Left ventricle myocardium inferior (tissue), 1 donor: ENCODE results near the gene NRXN3. TPM values are rescaled to one million over a fixed set of nuclear protein-coding genes. Genes with fewer than 3 reads are reported as not detected.

Source experiments
- DNase-seq: peaks from one replicate; pipeline ENCODE4 v3.0.0-alpha.2; 2020
- H3K27ac ChIP-seq: fragments of 200-600 bp; replicated peaks from 2 replicates; pipeline ENCODE4 v1.8.0; 2021
- H3K27me3 ChIP-seq: fragments of 200-600 bp; 2 replicates; pipeline ENCODE4 v1.8.0; 2021; ENCODE audit warnings: low read depth
- H3K36me3 ChIP-seq: fragments of 200-600 bp; 2 replicates; pipeline ENCODE4 v1.8.0; 2021
- H3K4me1 ChIP-seq: fragments of 200-600 bp; 2 replicates; pipeline ENCODE4 v1.8.0; 2021
- H3K4me3 ChIP-seq: fragments of 200-600 bp; 2 replicates; pipeline ENCODE4 v1.8.0; 2021; ENCODE audit warnings: mild to moderate bottlenecking, moderate library complexity
- H3K9me3 ChIP-seq: fragments of 200-600 bp; replicated peaks from 2 replicates; pipeline ENCODE4 v1.8.0; 2021
- intact Hi-C: fragments of 100-400 bp; cut with micrococcal nuclease; formaldehyde crosslinking; loops from one replicate; pipeline ENCODE4 v1.11.0; 2022
- total RNA-seq: library from RNA; stranded (reverse); fragmentation: NEBNext Ultra II Directional; extraction: Animal tissue kit (Norgen Biotek cat#: 25700); gene quantifications from one replicate; pipeline ENCODE4 v1.2.1, GENCODE V29; 2021
- TF ChIP-seq, protein P1 (sequence below): fragments of 200-600 bp; IDR thresholded peaks from 2 replicates; pipeline ENCODE4 v1.8.0; 2021; ENCODE audit warnings: antibody characterized with exemption, mild to moderate bottlenecking, borderline replicate concordance
- donor health status: DM: no; HTN: yes; CAD: no; lungs with severe emphysema.

Gene NRXN3
- total RNA-seq, 1 donor from 2014 or later: 1.2 TPM

DNA sequence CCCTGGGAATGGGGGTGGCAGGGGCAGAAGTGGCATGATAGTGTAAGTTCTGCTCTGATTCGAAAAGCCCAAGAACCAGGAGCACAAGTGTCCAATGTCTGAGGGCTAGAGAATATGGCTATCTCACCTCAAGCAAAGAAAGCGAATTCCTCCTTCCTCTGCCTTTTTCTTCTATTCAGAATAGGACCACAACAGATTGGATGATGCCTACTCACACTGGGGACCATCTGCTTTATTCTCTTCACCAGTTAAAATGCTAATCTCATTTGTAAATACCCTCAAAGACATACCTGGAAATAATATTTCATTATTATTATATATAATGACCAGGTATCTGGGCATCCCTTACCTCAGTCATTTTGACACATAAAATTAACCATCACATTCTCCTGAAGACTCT, 808.7 kb downstream of the NRXN3 start:
- TF ChIP-seq, protein P1, sequence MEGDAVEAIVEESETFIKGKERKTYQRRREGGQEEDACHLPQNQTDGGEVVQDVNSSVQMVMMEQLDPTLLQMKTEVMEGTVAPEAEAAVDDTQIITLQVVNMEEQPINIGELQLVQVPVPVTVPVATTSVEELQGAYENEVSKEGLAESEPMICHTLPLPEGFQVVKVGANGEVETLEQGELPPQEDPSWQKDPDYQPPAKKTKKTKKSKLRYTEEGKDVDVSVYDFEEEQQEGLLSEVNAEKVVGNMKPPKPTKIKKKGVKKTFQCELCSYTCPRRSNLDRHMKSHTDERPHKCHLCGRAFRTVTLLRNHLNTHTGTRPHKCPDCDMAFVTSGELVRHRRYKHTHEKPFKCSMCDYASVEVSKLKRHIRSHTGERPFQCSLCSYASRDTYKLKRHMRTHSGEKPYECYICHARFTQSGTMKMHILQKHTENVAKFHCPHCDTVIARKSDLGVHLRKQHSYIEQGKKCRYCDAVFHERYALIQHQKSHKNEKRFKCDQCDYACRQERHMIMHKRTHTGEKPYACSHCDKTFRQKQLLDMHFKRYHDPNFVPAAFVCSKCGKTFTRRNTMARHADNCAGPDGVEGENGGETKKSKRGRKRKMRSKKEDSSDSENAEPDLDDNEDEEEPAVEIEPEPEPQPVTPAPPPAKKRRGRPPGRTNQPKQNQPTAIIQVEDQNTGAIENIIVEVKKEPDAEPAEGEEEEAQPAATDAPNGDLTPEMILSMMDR: no peak
- H3K4me1 ChIP-seq: no peaks in the 10 kb centered on the region
- no peak for DNase-seq
- no peak overlapping the region for H3K4me3 ChIP-seq
- intact Hi-C loops: no loop called here
- no peak overlapping the region for H3K27ac ChIP-seq
- H3K27me3 ChIP-seq: peaks cover 7% of the 10 kb centered on the region
- H3K36me3 ChIP-seq: no peaks in the 10 kb centered on the region
- H3K9me3 ChIP-seq: no peaks in the 10 kb centered on the region

DNA sequence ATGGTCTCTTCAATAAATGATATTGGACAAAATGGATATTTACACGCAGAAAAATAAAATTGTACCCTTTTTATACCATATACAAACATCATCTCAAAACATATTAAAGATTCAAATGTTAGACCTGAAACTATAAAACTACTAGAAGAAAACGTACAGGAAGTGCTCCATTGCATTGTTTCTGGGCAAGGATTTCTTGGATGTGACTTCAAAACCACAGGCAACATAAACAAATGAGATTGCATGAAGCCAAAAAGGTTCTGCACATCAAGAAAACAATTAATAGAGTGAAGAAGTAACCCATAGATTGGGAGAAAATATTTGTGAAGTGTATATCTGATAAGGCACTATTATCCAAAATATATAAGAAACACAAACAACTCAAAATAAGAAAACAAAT, 812.4 kb downstream of the NRXN3 start:
- Histone ChIP-seq H3K9me3 (no peaks in the 10 kb centered on the region), H3K27ac (no peak overlapping the region), H3K4me3 (no peak overlapping the region), H3K27me3 (peaks cover 7% of the 10 kb centered on the region), H3K36me3 (no peaks in the 10 kb centered on the region), H3K4me1 (no peaks in the 10 kb centered on the region)
- no peak for DNase-seq
- intact Hi-C loops: no loop called here
- TF ChIP-seq, protein P1: no peak

DNA sequence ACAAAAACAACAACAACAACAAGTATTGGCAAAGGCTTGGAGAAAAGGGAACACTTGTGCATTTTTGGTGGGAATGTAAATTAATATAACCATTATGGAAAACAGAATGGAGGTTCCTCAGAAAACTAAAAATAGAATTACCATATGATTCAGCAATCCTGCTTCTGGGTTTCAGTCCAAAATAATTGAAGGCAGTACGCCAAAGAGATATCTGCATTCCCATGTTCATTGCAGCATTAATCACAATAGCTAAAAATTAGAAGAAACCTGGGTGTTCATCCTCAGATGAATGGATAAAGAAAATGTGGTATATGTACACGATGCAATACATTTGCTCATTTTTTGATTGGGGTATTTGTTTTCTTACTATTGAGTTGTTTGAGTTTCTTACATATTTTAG, 813.0 kb downstream of the NRXN3 start:
- DNase-seq: no peak
- Histone ChIP-seq H3K9me3 (no peaks in the 10 kb centered on the region), H3K4me1 (no peaks in the 10 kb centered on the region), H3K36me3 (no peaks in the 10 kb centered on the region), H3K4me3 (no peak overlapping the region), H3K27me3 (peaks cover 7% of the 10 kb centered on the region), H3K27ac (no peak overlapping the region)
- TF ChIP-seq, protein P1: no peak
- intact Hi-C loops: no loop called here

DNA sequence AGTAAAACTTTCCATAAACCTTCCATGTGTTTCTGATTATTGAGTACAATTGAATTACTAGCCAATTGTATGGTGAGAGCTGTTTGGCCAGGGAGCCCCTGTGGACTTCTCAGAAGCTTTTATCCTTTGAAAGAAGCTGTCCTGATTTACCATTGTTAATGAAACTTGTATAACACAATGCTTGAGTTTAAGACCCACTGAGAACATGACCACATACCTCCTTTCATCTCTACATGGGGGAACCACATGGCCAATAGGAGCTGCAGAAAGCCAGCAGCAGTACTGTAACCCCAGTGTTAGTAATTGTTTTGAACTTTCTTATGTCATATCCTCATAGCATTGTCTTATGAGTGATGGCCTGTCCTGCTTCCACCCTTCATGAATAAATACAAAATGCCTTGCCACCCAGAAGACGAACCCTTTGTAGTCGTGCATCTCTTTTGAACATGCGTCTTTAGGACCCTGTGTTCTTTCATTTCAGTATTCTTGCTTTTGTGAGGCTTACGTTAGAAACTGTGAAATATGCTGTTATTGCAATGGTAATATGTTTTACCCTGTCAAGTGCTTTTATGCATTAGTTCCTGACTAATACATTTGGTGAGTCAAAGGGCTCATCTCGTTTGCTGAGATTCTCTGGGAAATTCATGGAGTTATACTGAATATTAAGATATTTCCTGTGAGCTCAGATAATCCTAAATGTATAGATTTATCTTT, 815.7 kb downstream of the NRXN3 start:
- DNase-seq: no peak
- H3K27ac ChIP-seq: no peak overlapping the region
- no peaks in the 10 kb centered on the region for H3K36me3 ChIP-seq
- H3K27me3 ChIP-seq: peaks cover 9% of the 10 kb centered on the region
- intact Hi-C loops: no loop called here
- no peak overlapping the region for H3K4me3 ChIP-seq
- TF ChIP-seq, protein P1: no peak
- no peaks in the 10 kb centered on the region for H3K9me3 ChIP-seq
- no peaks in the 10 kb centered on the region for H3K4me1 ChIP-seq

DNA sequence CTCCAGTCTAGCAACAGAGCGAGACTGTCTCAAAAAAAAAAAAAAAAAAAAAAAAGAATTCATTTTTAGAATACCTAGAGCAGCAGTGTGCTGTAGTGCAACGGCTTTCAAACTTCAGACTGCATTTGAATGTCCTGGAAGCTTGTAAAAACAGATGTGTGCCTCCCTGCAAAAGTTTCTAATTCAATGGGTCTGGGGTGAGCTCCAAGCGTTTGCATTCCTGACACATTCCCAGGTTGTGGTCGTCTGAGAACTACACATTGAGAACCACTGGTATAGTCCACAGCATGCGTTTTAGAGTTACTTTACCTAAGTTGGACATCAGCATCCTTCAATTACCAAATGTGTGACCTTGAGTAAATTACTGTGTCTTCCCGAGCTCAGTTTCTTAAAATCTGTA, 816.8 kb downstream of the NRXN3 start:
- TF ChIP-seq, protein P1: no peak
- no peak overlapping the region for H3K4me3 ChIP-seq
- no peaks in the 10 kb centered on the region for H3K4me1 ChIP-seq
- DNase-seq: no peak
- no peak overlapping the region for H3K27ac ChIP-seq
- intact Hi-C loops: no loop called here
- H3K9me3 ChIP-seq: no peaks in the 10 kb centered on the region
- peaks cover 8% of the 10 kb centered on the region for H3K27me3 ChIP-seq
- no peaks in the 10 kb centered on the region for H3K36me3 ChIP-seq

DNA sequence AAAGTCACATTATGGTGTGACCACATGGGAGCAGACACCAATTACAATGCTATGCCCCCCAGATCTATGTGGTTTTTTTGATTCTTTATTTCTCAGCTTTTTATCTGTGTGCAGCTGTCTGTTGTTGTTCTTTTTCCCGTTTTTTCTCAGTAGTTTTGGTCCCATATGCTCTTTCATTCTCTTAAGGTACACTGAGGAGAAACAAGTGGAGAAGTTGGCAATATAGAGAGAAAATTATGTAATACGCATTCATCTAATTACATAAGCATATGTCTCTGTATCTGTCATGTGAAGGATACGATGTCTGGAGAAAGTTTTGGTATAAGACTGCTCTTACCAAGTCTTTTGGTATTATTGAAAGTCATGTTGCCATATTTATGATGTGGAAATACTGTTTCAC, 819.0 kb downstream of the NRXN3 start:
- no peaks in the 10 kb centered on the region for H3K4me1 ChIP-seq
- no peak for DNase-seq
- H3K27ac ChIP-seq: no peak overlapping the region
- H3K9me3 ChIP-seq: no peaks in the 10 kb centered on the region
- H3K36me3 ChIP-seq: no peaks in the 10 kb centered on the region
- TF ChIP-seq, protein P1: no peak
- intact Hi-C loops: no loop called here
- peaks cover 3% of the 10 kb centered on the region for H3K27me3 ChIP-seq
- no peak overlapping the region for H3K4me3 ChIP-seq
